Measurements from ENCODE around the gene COL6A5. TPM values are rescaled to one million over a fixed set of nuclear protein-coding genes. Genes with fewer than 3 reads are reported as not detected.
"Not testable (repeated sequence)": the region's sequence is repeated elsewhere in the genome, so short reads cannot be mapped to it uniquely, and the experiment has no call there.

COL6A5 gene
- total RNA-seq, 4 donors from 2014 or later = 0.15 to 2.1 (median 0.44) TPM

DNA sequence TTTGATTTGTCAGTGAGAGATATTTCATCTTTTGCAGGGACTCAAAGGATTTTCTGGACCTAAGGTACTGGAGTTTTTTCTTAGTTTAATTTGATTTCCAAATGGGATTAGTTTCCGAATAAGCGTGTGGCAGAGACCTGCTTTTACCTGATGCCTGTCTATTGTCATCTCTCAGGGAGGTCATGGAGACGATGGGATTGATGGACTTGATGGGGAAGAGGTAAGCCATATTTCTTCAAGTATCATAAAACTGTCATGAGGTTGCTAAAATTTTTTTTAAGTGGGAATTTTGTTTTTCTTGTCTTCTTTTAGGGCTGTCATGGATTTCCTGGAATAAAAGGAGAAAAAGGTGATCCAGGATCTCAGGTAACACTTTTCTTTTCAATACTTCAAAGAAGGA is 60.5 kb downstream of the COL6A5 start:
- Histone ChIP-seq H3K36me3 (no peaks in the 10 kb centered on the region), H3K9me3 (no peaks in the 10 kb centered on the region), H3K4me3 (no peak overlapping the region), H3K27ac (no peak overlapping the region), H3K4me1 (no peaks in the 10 kb centered on the region), H3K27me3 (peaks cover 2% of the 10 kb centered on the region)
- no peak for DNase-seq (ENCODE audit: low spot score in 2 of 2)
- WGBS = 61% methylated on average over 3 of the region's 3 CpGs
- TF ChIP-seq EP300 (IDR thresholded peaks at IDR 0.05) = no peak

GRCh38 chr3:130408253-130408652 is 62.8 kb downstream of the COL6A5 start:
- not testable (repeated sequence) for H3K9me3 ChIP-seq; H3K4me3 ChIP-seq; H3K36me3 ChIP-seq; H3K27ac ChIP-seq; DNase-seq (ENCODE audit: low spot score in 2 of 2); H3K27me3 ChIP-seq; H3K4me1 ChIP-seq
- 45% methylated on average over 8 of the region's 10 CpGs for WGBS

- Histone ChIP-seq H3K27ac (no peak overlapping the region), H3K36me3 (no peaks in the 10 kb centered on the region), H3K4me3 (no peak overlapping the region), H3K4me1 (no peaks in the 10 kb centered on the region), H3K27me3 (no peaks in the 10 kb centered on the region), H3K9me3 (no peaks in the 10 kb centered on the region)
- TF ChIP-seq POLR2AphosphoS5 (IDR thresholded peaks at IDR 0.05) (no peak), CTCF (IDR thresholded peaks at IDR 0.05) (no peak)
- no peak for DNase-seq (ENCODE audit: low spot score in 2 of 2)
Observed at GRCh38 chr3:130411320-130411719, 65.8 kb downstream of the COL6A5 start.

GRCh38 chr3:130412991-130413560 is 67.6 kb downstream of the COL6A5 start:
- 33% methylated on average over 1 of the region's 1 CpG for WGBS
- no peak for DNase-seq (ENCODE audit: low spot score in 2 of 2)
- Histone ChIP-seq H3K4me3 (no peak overlapping the region), H3K4me1 (no peaks in the 10 kb centered on the region), H3K36me3 (no peaks in the 10 kb centered on the region), H3K27ac (no peak overlapping the region), H3K9me3 (no peaks in the 10 kb centered on the region), H3K27me3 (no peaks in the 10 kb centered on the region)
- TF ChIP-seq EP300 (IDR thresholded peaks at IDR 0.05) (no peak), POLR2AphosphoS5 (IDR thresholded peaks at IDR 0.05) (no peak), CTCF (IDR thresholded peaks at IDR 0.05) (no peak), POLR2A (IDR thresholded peaks at IDR 0.05) (no peak)

GRCh38 chr3:130414457-130414856 is 69.0 kb downstream of the COL6A5 start:
- 89% methylated on average over 4 of the region's 4 CpGs for WGBS
- Histone ChIP-seq H3K9me3 (no peaks in the 10 kb centered on the region), H3K36me3 (no peaks in the 10 kb centered on the region), H3K27me3 (no peaks in the 10 kb centered on the region), H3K4me1 (no peaks in the 10 kb centered on the region), H3K4me3 (no peak overlapping the region), H3K27ac (no peak overlapping the region)
- DNase-seq (ENCODE audit: low spot score in 2 of 2) = no peak
- no peak for TF ChIP-seq EP300 (IDR thresholded peaks at IDR 0.05)
- TF ChIP-seq POLR2A (IDR thresholded peaks at IDR 0.05) = no peak
- no peak for TF ChIP-seq POLR2AphosphoS5 (IDR thresholded peaks at IDR 0.05)
- TF ChIP-seq CTCF (IDR thresholded peaks at IDR 0.05) = no peak

DNA sequence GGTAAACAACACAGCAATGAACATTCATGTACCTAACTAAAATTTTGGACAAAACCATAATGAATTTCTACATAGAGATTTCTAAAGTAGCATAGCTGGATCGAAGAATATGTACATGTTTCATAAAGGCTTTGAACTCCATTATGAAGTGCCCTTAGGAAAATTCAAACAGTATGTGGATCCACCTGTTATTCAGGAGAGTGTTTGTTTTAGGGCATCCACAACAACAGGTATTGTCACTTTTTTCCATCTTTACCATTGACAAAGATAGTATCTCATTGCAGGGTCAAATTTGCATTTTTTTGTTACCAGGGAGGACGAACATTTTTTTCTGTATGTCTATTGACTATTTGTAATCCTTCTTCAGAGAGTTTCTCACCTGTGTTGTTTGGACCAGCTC is 75.0 kb downstream of the COL6A5 start:
- DNase-seq (ENCODE audit: low spot score in 2 of 2) = no peak
- WGBS = 83% methylated on average over 2 of the region's 2 CpGs
- H3K4me1 ChIP-seq = no peaks in the 10 kb centered on the region
- H3K4me3 ChIP-seq = no peak overlapping the region
- no peaks in the 10 kb centered on the region for H3K9me3 ChIP-seq
- H3K27ac ChIP-seq = no peak overlapping the region
- no peaks in the 10 kb centered on the region for H3K36me3 ChIP-seq
- H3K27me3 ChIP-seq = no peaks in the 10 kb centered on the region
- TF ChIP-seq CTCF (IDR thresholded peaks at IDR 0.05) = no peak
- no peak for TF ChIP-seq POLR2A (IDR thresholded peaks at IDR 0.05)
- no peak for TF ChIP-seq POLR2AphosphoS5 (IDR thresholded peaks at IDR 0.05)
- no peak for TF ChIP-seq EP300 (IDR thresholded peaks at IDR 0.05)

All from suprapubic skin (tissue), 4 donors.